Activated T-cell treated with anti-CD3 and anti-CD28 coated beads for 1 hour (primary cell): ENCODE data around the gene CFB.
A peak's percentile ranks its signal among the peaks of the same experiment; 100 is the strongest.

ENCODE experiments used
- DNase-seq: peaks from one replicate; pipeline ENCODE4 v3.0.0-alpha.2; 2020; ENCODE audit warnings: low read depth

Gene CFB

GRCh38 chr6:31948753-31949413 lies 3.0 kb downstream of the CFB start:
- no peak for DNase-seq

- no peak for DNase-seq
Observed at GRCh38 chr6:31949926-31950548, 4.1 kb downstream of the CFB start.

GRCh38 chr6:31952140-31952805 lies 6.4 kb downstream of the CFB start:
- DNase-seq = peak; percentile 27

- no peak for DNase-seq
Observed at GRCh38 chr6:31952890-31953289, 7.0 kb downstream of the CFB start.

- DNase-seq = no peak
Observed at GRCh38 chr6:31954511-31954910, 8.6 kb downstream of the CFB start.

- no peak for DNase-seq
Observed at GRCh38 chr6:31956796-31957195, 10.9 kb downstream of the CFB start.

GRCh38 chr6:31958412-31958740 lies 12.5 kb downstream of the CFB start:
- DNase-seq = no peak

GRCh38 chr6:31958741-31959739 lies 13.1 kb downstream of the CFB start, which contains the start of the genes NELFE and SKIC2:
TSS of gene NELFE (minus strand) at chr6:31958971. CDS start at chr6:31958446, 525 bp downstream.
TSS of gene SKIC2 (plus strand) at chr6:31959175. CDS start at chr6:31959193, 18 bp downstream.
- peak; percentile 97 for DNase-seq

- no peak for DNase-seq
Observed at GRCh38 chr6:31961616-31962015, 15.7 kb downstream of the CFB start.

- no peak for DNase-seq
Observed at GRCh38 chr6:31963921-31964320, 18.0 kb downstream of the CFB start.

GRCh38 chr6:31965700-31966099 lies 19.8 kb downstream of the CFB start:
- no peak for DNase-seq

GRCh38 chr6:31966506-31966905 lies 20.6 kb downstream of the CFB start:
- no peak for DNase-seq

GRCh38 chr6:31966997-31967925 lies 21.4 kb downstream of the CFB start:
- no peak for DNase-seq

GRCh38 chr6:31967926-31968320 lies 22.0 kb downstream of the CFB start:
- no peak for DNase-seq

GRCh38 chr6:31968326-31968725 lies 22.4 kb downstream of the CFB start:
- DNase-seq = no peak

- DNase-seq = no peak
Observed at GRCh38 chr6:31968791-31969711, 23.2 kb downstream of the CFB start.

- DNase-seq = no peak
Observed at GRCh38 chr6:31969712-31970603, 24.1 kb downstream of the CFB start.

GRCh38 chr6:31970604-31971271 lies 24.8 kb downstream of the CFB start:
- DNase-seq = no peak
